K562 (cell line): ENCODE measurements around the gene ARHGAP30. TPM values are rescaled to one million over a fixed set of nuclear protein-coding genes. Genes with fewer than 3 reads are reported as not detected.

Experiments
- ATF3 ChIP-seq, 2 experiments: fragments of 450-650 bp in 1 of 2; sonication (generic) in 1 of 2; formaldehyde crosslinking in 1 of 2; IDR thresholded peaks in 1 of 2; conservative IDR thresholded peaks in 1 of 2; 2 replicates each; pipeline versions ENCODE4 v1.6.1 to v1.8.1; 2016 to 2023; ENCODE audit warnings: mild to moderate bottlenecking in 2 of 2, moderate library complexity in 2 of 2, inconsistent platforms in 1 of 2, missing genetic modification reagents in 1 of 2
- CCNT2 ChIP-seq: IDR thresholded peaks from 2 replicates; pipeline ENCODE4 v1.6.1; 2011; ENCODE audit warnings: borderline replicate concordance, low read depth, mild to moderate bottlenecking, moderate library complexity, mixed read lengths, low read length; ENCODE audit not compliant: insufficient read length; ENCODE audit errors: extremely low read depth
- CREB3L1 ChIP-seq: fragments of 450-650 bp; IDR thresholded peaks from 2 replicates; pipeline ENCODE4 v1.6.1; 2014; ENCODE audit warnings: low read depth, mild to moderate bottlenecking, moderate library complexity, borderline replicate concordance
- EHMT2 ChIP-seq: fragments of 450-650 bp; IDR thresholded peaks from 2 replicates; pipeline ENCODE4 v1.6.1; 2018; ENCODE audit warnings: antibody characterized with exemption
- EP300 ChIP-seq: IDR thresholded peaks from 2 replicates; pipeline ENCODE4 v1.6.1; 2012; ENCODE audit warnings: low read length, improper control_type of control experiment
- FOXA1 ChIP-seq: fragments of 450-650 bp; IDR thresholded peaks from 2 replicates; pipeline ENCODE4 v1.6.1; 2016; ENCODE audit warnings: mild to moderate bottlenecking, borderline replicate concordance
- L3MBTL2 ChIP-seq: fragments of 450-650 bp; IDR thresholded peaks from 2 replicates; pipeline ENCODE4 v1.6.1; 2016; ENCODE audit warnings: mild to moderate bottlenecking, moderate library complexity
- MAFG ChIP-seq: fragments of 450-650 bp; conservative IDR thresholded peaks from 2 replicates; pipeline ENCODE4 v1.6.1; 2016; ENCODE audit warnings: missing genetic modification characterization, missing compliant biosample characterization
- NCOA2 ChIP-seq, 2 experiments: fragments of 450-650 bp; IDR thresholded peaks; 2 replicates each; pipeline ENCODE4 v1.6.1; 2018; ENCODE audit warnings: mild to moderate bottlenecking in 2 of 2, moderate library complexity in 1 of 2; ENCODE audit not compliant: partially characterized antibody in 2 of 2
- PHF20 ChIP-seq: fragments of 450-650 bp; IDR thresholded peaks from 2 replicates; pipeline ENCODE4 v1.6.1; 2018; ENCODE audit not compliant: partially characterized antibody
- PKNOX1 ChIP-seq: fragments of 450-650 bp; IDR thresholded peaks from 2 replicates; pipeline ENCODE4 v1.6.1; 2016
- POLR2A ChIP-seq: fragments of 450-650 bp; conservative IDR thresholded peaks from 2 replicates; pipeline ENCODE4 v1.6.1; 2016
- SETDB1 ChIP-seq: IDR thresholded peaks from one replicate; pipeline ENCODE4 v1.6.1; 2012; ENCODE audit warnings: low read length, control low read depth, inconsistent platforms
- STAT6 ChIP-seq: sonication (generic); formaldehyde crosslinking; IDR thresholded peaks from 2 replicates; pipeline ENCODE4 v1.8.1; 2023; ENCODE audit warnings: mild to moderate bottlenecking, missing genetic modification reagents
- TRIM25 ChIP-seq: fragments of 450-650 bp; IDR thresholded peaks from 2 replicates; pipeline ENCODE4 v1.7.0; 2016; ENCODE audit warnings: borderline replicate concordance
- ZKSCAN3 ChIP-seq: fragments of 250-450 bp; sonication (Bioruptor Pico); IDR thresholded peaks from 2 replicates; pipeline ENCODE4 v1.4.0; 2020
- ZNF263 ChIP-seq: sonication (generic); formaldehyde crosslinking; IDR thresholded peaks from 2 replicates; pipeline ENCODE4 v1.8.0; 2022; ENCODE audit warnings: mild to moderate bottlenecking, missing genetic modification reagents, borderline replicate concordance
- ZNF551 ChIP-seq: fragments of 250-450 bp; sonication (Bioruptor Pico); IDR thresholded peaks from 2 replicates; pipeline ENCODE4 v1.5.0; 2021; ENCODE audit warnings: mild to moderate bottlenecking, moderate library complexity
- polyA plus RNA-seq, 8 experiments: library from polyadenylated mRNA; depleted of rRNA in 4 of 8; stranded (reverse) in 5 of 8; unstranded in 3 of 8; fragments of >200 nt; fragmentation: Nextera tagmentation in 2 of 8; fragmentation: Illumina TruSeq in 1 of 8; extraction: Ambion mirVana in 2 of 8; extraction: Trizol in 1 of 8; gene quantifications; 2 replicates each; pipeline versions ENCODE4 v1.2.1 to v1.2.3, GENCODE V29; 2011 to 2014; ENCODE audit warnings: inconsistent platforms in 1 of 8, missing spikeins in 1 of 8
- total RNA-seq, 7 experiments: library from RNA; depleted of rRNA in 6 of 7; stranded (reverse); fragments of >200 nt in 6 of 7; fragmentation: Illumina TruSeq in 2 of 7; extraction: Trizol in 2 of 7; gene quantifications; 2 replicates each; pipeline versions ENCODE4 v1.2.1 to v1.2.3, GENCODE V29; 2011 to 2021; ENCODE audit warnings: low replicate concordance in 1 of 7

Gene ARHGAP30
- total and polyA plus RNA-seq, 9 of the 15 experiments (the other 6 are each of a cell fraction or from before 2014, with no cell fraction given): 0.01 to 0.73 (median 0.12) TPM

GRCh38 chr1:161045736-161046604, 23.7 kb downstream of the ARHGAP30 start, which contains the start of gene USF1 (continued):
- peak; percentile 98 for TF ChIP-seq STAT6 (CRISPR knock-in tag)
- peak; percentile 78; the same call in 1 of the 2 replicates for TF ChIP-seq TRIM25
- TF ChIP-seq L3MBTL2: peak; percentile 77
- TF ChIP-seq PHF20: peak; percentile 83
- no peak for TF ChIP-seq MAFG
- TF ChIP-seq NCOA2 (IDR thresholded peaks at IDR 0.05; ENCODE audit: partially characterized antibody in 2 of 2): peak in 1 of 2 experiments; percentile 75
- peak; percentile 62 for TF ChIP-seq PKNOX1
- TF ChIP-seq SETDB1: no peak
- TF ChIP-seq POLR2A: peak; percentile 93
- TF ChIP-seq ATF3 (IDR thresholded peaks at IDR 0.05): no peak
- TF ChIP-seq ATF3 (CRISPR knock-in tag; conservative IDR thresholded peaks at IDR 0.05): peak; percentile 92
- peak; percentile 95 for TF ChIP-seq EHMT2
- no peak; the same call in 1 of the 2 replicates for TF ChIP-seq CREB3L1
- TF ChIP-seq ZNF551 (CRISPR knock-in tag): no peak
- no peak for TF ChIP-seq ZKSCAN3 (CRISPR knock-in tag)
- TF ChIP-seq CCNT2: no peak
- 0 out of 2 replicates have a peak, but pooled peaks have one; percentile 6 for TF ChIP-seq EP300
- peak; percentile 60; the same call in 1 of the 2 replicates for TF ChIP-seq ZNF263 (CRISPR knock-in tag)
- TF ChIP-seq FOXA1: no peak
